Stimulated activated CD8-positive, alpha-beta memory T cell treated with anti-CD3 and anti-CD28 coated beads, Interleukin-4, amount 100 ng/mL, for 4 hours (primary cell): Measurements from ENCODE around the gene COL19A1.

Experiments used
- DNase-seq, 2 donors: peaks; one replicate each; pipeline ENCODE4 v3.0.0-alpha.2; 2020; ENCODE audit warnings: low read depth in 2 of 2, low spot score in 1 of 2

The COL19A1 gene

GRCh38 chr6:70219943-70220613, 353.7 kb downstream of the COL19A1 start:
- DNase-seq, result no peak

DNA sequence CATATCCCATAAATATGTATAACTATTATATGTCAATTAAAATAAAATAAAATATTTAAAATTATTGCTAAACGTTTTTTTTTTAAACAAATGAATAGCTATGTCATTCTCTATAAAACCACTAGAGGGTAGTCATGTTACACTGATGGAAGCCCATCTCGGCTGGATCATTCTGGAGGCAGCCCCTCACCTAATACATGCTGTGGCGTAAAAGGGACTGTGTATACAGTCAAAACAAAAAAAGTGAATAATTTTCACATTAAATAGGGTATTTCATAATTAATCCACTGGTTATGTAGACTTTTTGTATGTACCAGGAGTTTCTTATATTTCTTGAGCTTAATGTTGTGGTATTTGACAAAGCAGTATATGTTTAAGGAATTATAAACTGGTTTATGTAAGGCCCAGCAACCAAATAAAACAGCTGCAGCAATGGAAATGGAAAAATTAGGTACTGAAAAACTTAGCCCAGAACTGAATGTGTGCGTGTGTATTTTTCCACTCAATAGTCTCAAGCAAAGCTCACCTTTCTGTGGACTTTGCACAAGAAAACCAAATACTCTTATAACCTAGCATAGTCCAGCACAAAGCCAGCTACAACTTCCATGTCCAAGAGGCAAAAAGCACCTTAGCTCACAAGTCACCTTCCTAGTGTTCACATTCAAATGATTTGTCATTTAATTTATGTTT, 354.8 kb downstream of the COL19A1 start:
- DNase-seq, result no peak

DNA sequence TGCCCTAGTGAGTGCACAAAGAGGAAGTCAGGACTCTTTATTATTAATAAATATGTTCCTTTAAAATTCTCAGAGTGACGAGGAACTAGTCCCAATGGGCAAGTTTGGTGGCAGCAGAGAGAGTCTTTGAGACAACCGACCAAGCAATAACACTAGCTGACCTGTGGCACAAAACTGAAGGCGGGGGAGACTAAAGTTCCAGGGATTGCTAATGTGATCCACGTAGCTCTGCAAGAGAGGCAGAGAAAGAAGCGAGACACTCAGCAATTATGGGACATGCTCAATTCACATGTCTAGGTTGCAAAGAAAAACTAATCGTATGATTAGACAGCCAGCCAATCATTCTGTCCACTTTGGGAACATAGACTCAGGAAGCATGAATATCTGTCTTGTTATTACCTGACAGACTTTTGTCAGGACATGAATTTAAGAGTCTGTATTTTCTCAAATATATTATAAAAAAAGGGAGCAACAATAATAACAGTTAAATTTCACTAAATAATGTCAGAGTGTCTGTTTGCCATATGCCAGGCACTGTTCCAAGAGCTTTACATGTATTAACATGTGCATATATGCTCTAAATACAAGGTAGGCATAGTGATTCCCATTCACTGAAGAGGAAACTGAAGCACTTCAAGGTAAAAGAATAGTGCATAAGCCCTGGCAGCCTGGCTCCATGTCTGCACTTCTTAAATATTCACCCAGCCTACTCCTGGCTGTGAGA, 355.5 kb downstream of the COL19A1 start:
- no peak for DNase-seq

DNA sequence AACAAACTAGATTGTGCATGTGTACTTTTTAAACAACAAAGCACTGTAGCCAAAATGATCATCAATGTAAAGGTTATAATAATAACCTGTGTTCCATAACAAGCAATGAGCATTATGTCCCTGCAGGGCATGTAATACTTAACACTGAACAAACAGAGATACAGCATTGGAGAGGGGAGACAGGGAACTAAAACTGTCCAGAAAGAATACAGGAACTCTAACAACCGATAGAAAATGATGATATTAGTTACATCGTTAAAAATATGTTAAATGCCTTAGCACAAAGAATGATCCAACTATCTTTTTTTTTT, 356.0 kb downstream of the COL19A1 start:
- DNase-seq, result no peak

DNA sequence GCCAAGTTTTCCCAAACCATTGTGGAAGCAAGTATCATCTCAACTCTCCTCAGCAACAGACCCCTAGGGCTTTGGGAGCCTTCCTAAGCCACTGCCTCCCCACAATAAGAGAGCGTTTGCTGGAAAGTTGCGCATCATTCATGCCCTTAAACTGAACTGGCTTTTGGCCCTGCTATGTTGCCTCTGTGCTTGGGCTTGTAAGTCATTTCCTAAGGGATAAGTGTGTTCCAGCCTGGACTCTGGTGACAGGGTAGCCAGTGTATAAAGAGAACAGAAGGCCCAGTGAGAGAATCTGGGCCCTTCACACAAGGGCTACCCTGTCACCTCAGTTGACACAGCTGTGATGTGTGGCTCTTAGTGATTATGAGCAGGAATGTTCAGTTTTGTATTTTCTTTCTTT, 358.7 kb downstream of the COL19A1 start:
- no peak for DNase-seq

GRCh38 chr6:70231311-70231710, 365.0 kb downstream of the COL19A1 start:
- DNase-seq, result no peak

DNA sequence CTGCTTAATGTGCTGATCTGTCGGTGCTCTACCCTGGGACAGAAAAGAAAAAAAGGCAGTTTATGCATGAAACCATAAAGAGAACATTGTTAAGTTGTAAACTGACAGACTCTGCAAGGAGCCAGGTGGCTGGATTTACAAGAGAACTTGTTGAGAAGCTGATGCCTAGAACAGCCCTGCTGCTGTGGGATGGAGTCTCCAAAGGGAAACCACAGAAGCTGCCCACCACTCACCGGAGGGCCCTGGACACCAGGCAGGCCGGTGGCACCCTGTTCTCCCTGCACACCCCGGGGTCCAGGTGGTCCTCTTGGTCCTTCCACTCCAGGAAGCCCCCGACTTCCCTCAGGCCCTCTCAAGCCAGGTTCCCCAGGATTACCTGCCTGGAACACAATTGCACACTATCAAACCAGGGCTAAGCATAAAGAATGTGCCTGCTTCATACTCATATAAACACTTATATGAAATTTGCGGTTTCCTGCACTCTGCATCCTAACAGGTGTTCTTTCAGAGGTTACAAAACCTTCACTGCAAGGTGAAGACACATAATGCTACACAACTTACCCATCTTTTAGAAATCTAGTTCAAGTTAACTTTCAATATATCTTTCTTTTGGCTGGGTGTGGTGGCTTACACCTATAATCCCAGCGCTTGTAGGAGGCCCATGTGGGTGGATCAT, 368.3 kb downstream of the COL19A1 start:
- no peak for DNase-seq

GRCh38 chr6:70236343-70236742, 370.0 kb downstream of the COL19A1 start:
- no peak for DNase-seq

DNA sequence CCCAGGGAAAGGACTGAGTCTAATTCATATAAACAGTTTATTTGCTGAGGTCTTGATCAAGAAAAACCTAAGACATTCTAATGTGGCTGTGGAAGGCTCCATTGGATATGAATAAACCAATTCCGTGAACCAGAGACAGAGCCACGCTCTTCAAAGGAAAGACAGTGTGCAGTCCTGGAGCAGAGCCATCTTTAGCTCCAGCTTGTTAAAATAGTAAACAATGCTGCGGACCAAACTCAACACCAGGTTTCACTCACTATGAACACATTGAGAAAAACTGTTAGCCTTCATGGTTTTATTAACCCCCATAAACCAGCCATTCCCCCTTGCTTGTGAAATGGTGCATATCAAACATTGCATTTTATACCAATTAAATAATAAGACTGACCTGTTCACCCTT, 374.7 kb downstream of the COL19A1 start:
- DNase-seq, result no peak

DNA sequence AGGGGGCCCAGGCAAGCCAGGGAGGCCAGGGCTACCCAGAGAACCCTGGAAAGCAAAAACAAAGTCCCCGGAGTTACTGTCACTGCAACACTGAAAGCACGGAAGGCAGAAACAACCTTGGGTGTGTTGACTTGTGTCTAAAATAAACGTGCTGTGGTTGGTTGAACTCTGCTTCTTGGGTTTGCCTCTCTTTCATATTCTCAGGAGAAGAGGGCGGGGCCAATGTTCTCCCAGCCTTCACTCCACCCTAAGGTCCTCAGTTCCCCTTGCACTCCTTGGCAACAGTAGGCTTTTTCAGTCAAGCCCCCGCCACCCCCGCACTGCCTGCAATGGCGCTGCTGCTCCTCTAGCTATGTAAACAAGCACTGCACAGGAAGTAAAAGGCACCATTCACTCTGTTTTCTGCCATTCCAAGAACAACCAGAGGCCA, 375.6 kb downstream of the COL19A1 start:
- DNase-seq, result no peak

DNA sequence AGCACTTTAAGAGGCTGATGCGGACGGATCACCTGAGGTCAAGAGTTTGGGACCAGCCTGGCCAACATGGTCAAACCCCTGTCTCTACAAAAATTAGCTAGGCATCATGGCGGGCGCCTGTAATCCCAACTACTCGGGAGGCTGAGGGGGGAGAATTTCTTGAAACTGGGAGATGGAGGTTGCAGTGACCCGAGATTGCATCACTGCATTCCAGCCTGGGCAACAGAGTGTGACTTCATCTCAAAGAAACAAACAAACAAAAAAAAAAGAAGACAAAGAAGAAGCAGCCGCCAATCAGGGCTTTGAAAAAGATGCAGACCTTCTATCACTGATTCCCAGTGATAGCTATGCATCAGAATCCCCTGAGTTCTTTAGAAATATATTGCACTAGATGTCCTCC, 379.8 kb downstream of the COL19A1 start:
- DNase-seq, result no peak

DNA sequence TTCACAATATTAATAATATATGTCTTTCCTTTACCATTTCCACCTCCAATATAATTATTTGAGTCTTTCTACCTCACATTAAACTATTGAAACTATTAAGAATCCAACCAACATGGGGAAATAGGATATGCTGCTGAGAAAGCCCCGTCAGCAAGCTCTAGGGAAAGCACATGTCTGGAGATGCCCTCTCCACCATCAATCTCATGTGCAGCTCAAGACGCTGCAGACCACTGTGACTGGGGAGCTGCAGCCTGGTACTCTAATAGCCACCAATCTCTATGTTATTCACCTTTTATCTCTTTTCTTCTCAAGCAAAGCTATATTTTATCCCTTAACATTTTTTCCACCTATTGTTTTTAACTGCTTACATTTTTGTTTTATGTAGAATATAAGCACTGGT, 386.2 kb downstream of the COL19A1 start:
- DNase-seq, result no peak

DNA sequence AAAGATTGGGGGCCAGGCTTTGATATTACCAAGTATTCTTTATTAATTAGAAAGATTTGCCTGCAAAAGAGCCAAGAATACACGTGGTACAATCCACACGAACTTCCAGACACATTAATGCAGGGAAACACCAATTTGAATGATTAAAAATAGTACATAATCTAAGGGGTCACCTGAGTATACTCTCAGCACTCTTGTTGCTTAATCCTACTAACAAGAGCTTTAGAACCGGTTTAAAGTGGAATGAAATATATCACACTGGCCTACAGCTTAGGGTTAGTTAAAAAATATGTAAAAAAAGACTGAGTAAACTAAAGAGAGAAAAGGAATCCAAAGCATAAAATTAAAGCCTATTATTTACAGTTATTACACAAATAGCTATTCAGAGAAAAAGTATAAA, 387.6 kb downstream of the COL19A1 start:
- no peak for DNase-seq

DNA sequence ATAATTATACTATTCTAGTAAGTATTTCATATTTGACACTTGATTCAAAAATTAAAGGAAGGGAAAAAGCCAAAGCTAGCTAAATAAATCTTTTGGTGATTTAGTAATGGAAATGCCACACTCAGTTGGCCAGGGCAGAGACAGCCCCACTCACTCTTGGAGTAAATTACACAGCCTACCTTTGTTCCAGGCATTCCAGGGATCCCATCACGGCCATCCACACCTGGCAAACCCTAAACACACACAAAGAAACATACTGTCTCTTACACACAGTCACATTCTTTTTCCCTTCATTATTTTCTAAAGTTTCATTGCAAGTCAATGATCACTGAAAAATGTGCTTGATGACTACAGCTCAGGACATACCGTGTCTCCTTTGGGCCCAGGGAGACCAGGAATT, 388.4 kb downstream of the COL19A1 start:
- DNase-seq, result no peak

DNA sequence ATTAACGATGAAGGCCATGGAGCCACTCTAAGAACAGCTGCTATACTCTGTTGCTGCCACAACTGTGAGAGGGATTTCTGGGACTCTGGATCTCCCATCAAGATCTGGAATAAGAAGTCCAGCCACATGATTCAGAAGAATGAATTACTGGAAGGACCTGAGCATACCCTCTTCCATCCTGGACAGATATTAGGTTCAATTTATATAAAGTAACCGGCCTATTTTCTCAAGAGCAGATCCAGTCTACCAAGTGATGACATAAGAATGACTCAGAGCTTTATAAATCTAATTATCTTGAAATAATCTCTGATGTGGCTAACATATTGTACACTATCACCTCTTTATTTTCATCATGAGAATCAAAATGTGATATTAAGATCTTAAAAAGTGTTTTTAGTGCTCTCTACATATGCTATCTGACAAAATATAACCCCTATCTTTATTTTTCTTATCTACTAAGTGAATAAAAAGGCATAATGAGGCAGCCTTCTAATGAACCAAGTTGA, 391.5 kb downstream of the COL19A1 start:
- DNase-seq, result no peak

DNA sequence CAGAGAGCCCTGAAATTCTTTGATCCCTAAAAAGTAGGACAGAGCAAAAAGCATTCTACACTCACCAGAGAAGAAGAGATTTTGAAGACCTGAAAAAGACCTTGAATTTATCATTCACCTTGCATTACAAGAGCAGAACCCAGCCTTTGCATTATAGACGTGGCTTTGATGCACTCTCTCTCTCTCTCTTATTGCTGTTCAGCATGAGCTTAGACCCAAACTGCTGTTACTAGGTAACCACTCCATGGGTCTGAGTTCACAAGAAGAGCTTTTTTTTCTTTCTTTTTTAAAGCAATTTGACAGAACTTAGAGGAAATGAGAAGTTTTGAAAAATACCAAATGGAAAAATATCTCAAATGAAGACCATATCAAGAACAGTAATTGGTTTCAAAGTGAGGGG, 392.1 kb downstream of the COL19A1 start:
- DNase-seq, result no peak
